ENCODE data around the gene INSL3.
"Not testable (repeated sequence)": the region's sequence is repeated elsewhere in the genome, so short reads cannot be mapped to it uniquely, and the experiment has no call there.

The INSL3 gene

GRCh38 chr19:17783721-17784120 lies 37.6 kb downstream of the INSL3 start:
- DNase-seq (ENCODE audit: low spot score): not testable (repeated sequence)

GRCh38 chr19:17780781-17781180 lies 40.5 kb downstream of the INSL3 start:
- no peak for DNase-seq (ENCODE audit: low spot score)

DNA sequence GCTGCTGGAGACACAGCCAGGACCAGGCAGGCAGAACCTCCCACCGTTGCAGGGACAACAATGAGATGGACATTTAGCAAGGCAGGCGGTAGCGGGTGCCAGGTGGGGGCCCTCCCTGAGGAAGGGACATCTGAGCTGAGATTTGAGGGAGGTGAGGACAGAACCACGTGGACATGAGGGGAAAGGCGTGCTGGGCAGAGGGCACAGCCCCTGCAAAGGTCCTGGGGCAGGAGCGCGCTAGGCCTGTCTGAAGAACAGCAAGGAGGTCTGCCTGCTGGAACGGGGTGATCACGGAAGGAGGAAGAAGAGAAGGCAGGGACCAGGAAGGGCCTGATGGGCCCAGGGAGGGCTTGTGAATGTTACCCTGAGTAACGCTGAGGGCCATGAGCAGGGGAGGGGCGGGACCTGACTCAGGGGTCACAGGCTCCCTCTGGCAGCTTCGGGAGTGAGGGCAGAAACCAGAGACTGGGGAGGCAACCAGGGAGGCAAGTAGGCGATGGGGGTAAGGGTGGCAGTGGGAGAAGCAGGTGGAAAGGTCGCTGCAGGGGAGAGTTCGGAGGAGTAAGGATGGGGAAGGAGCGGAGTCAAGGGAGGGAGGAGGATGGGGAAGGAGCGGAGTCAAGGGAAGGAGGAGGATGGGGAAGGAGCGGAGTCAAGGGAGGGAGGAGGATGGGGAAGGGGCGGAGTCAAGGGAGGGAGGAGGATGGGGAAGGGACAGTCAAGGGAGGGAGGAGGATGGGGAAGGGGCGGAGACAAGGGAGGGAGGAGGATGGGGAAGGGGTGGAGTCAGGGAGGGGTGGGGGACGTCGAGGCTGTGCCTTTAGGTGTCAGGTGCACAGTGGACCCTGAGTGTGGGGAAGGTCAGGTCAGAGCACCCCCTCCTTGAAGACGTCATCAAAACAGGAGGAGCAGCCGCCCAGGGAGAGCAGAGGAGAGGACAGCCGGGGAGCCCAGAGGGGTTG lies 42.1 kb downstream of the INSL3 start:
- DNase-seq (ENCODE audit: low spot score): peak; percentile 43

- DNase-seq (ENCODE audit: low spot score): peak; percentile 79
These were observed 42.9 kb downstream of the INSL3 start for GRCh38 chr19:17778251-17778967.

DNA sequence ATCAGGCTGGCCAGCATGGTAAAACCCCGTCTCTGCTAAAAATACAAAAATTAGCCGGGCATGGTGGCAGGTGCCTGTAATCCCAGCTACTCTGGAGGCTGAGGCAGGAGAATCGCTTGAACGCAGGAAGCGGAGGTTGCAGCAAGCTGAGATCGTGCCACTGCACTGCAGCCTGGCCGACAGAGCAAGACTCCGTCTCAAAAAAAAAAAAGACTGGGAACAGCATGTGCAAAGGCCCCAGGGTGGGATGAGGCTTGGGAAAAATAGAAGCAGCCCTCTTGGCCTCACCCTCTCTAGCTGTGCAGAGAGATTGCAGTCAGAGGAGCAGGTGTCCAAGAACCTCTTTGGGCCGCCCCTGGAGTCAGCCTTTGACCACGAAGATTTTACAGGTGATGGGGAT lies 43.5 kb downstream of the INSL3 start:
- DNase-seq (ENCODE audit: low spot score): not testable (repeated sequence)

DNA sequence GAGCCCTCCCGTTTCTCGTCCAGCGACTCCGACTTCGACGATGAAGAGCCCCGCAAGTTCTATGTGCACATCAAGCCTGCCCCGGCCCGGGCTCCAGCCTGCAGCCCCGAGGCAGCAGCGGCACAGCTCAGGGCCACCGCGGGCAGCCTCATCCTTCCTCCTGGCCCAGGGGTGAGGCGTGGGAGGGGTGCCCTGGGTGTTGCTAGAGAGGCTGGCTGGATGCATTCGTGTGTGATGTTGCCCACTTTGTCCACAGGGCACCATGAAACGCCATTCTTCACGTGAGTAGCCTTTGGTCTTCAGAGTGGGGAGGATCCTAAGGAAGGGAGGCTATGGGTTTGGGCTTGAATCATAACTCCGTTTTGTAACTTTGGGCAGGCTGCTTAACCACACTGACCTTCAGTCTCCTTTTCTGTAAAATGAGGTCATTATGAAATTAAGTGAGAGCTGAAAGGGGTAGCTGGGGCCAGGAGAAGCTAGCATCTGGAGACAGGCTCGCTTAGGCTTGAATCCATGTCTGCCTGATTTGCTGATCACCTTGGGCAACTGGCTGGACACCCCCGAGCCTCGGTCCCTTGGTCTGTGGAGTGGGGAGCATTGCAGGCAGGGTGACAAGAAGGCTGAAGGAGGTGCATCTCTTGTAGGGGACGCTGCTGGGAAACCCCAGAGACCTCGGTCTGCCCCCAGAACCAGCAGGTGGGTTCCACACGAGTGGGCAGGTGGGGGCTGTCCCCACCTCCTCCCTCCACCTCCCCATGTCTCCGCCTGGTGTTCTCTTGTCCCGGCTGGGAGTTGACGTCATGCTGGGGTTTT lies 45.1 kb downstream of the INSL3 start:
- DNase-seq (ENCODE audit: low spot score): no peak

GRCh38 chr19:17775245-17775927 lies 45.9 kb downstream of the INSL3 start:
- DNase-seq (ENCODE audit: low spot score): peak; percentile 63

DNA sequence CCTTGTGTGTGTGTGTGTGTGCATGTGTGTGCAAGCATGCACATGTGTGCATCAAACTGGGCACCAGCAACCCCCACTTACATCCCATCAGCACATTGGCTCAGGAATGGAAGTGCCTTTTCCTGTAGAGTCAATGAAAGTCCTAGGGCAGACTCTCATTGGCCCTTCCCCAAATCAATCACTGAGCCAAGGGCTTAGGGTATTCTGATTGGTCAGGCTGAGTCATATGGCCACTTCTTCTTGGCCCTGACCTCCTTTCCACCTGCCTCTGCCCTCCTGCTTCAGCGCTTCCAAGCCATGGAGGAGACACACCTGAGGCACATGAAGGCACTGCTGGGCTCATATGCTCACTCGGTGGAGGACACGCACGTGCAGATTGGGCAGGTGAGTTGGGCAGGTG lies 49.1 kb downstream of the INSL3 start:
- DNase-seq (ENCODE audit: low spot score): peak; percentile 63

- no peak for DNase-seq (ENCODE audit: low spot score)
These were observed 50.7 kb downstream of the INSL3 start for GRCh38 chr19:17770613-17771012.

DNA sequence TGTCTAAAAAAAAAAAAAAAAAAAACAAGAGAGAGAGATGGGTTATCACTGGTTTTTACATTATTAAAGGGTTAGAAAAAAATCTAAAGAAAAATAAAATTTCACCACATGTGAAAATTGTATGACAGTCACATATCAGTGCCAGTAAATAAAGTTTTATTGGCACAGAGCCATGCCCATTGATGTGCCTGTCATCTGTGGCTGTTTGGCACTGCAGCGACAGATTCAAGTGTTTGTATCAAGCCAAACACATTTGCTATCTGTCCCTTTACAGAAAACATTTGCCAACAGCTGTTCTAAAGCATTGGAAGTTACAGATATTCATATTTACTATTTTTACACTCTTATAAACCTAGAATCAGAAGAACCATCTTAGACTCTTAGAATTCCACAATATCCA lies 53.8 kb downstream of the INSL3 start:
- DNase-seq (ENCODE audit: low spot score): no peak

DNA sequence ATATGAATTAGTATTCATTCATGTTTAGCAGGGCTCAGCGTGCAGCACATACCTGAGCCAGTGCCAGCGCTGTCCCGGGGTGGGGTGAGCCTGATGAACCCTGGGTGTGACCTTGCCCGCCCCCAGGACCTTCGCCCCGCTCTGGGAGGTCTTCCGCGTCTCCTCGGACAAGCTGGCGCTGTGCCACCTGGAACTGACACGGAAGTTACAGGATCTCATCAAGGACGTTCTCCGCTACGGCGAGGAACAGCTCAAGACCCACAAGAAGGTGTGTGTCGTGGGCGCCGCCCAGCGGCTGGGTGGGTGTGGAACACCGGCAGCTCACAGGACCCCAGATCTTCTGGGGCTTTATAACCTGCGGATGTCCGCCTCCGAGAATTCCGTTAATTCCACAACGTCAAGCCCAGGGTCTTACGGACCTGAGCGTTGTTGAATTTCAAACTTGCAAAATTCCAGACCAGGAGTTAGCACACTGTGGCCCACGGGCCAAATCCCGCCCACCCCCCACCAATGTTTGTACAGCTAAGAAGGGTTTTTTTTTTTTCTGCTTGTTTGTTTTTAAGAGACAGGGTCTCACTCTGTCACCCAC lies 54.7 kb downstream of the INSL3 start:
- peak; percentile 92 for DNase-seq (ENCODE audit: low spot score)
